Mucosa of stomach (tissue), 1 donor: ENCODE results near the gene RIMS1.

ENCODE experiments used
- H3K27me3 ChIP-seq: one replicate; pipeline ENCODE4 v1.7.0; 2013; ENCODE audit warnings: mild to moderate bottlenecking, low read length; ENCODE audit not compliant: control insufficient read depth, insufficient read depth
- H3K36me3 ChIP-seq: one replicate; pipeline ENCODE4 v1.7.0; 2013; ENCODE audit warnings: low read length; ENCODE audit not compliant: control insufficient read depth, insufficient read depth
- H3K4me1 ChIP-seq: one replicate; pipeline ENCODE4 v1.7.0; 2013; ENCODE audit warnings: mild to moderate bottlenecking, low read length; ENCODE audit not compliant: control insufficient read depth, insufficient read depth
- H3K4me3 ChIP-seq: one replicate; pipeline ENCODE4 v1.7.0; 2013; ENCODE audit warnings: low read length
- H3K9ac ChIP-seq: one replicate; pipeline ENCODE4 v1.7.0; 2013; ENCODE audit warnings: mild to moderate bottlenecking, low read length, moderate library complexity
- H3K9me3 ChIP-seq: one replicate; pipeline ENCODE4 v1.7.0; 2013; ENCODE audit warnings: mild to moderate bottlenecking, low read length, moderate library complexity; ENCODE audit not compliant: control insufficient read depth
- donor health status: Pancreatic carcinoma.

The RIMS1 gene

GRCh38 chr6:72411872-72412708 is 525.7 kb downstream of the RIMS1 start:
- Histone ChIP-seq H3K9ac (no peak overlapping the region), H3K4me3 (no peak overlapping the region), H3K4me1 (no peaks in the 10 kb centered on the region), H3K9me3 (no peaks in the 10 kb centered on the region), H3K36me3 (no peaks in the 10 kb centered on the region), H3K27me3 (no peaks in the 10 kb centered on the region)

- Histone ChIP-seq H3K9me3 (no peaks in the 10 kb centered on the region), H3K27me3 (no peaks in the 10 kb centered on the region), H3K36me3 (no peaks in the 10 kb centered on the region), H3K4me3 (no peak overlapping the region), H3K4me1 (no peaks in the 10 kb centered on the region), H3K9ac (no peak overlapping the region)
These were observed 526.3 kb downstream of the RIMS1 start for GRCh38 chr6:72412709-72413044.

- Histone ChIP-seq H3K9ac (no peak overlapping the region), H3K4me1 (no peaks in the 10 kb centered on the region), H3K9me3 (no peaks in the 10 kb centered on the region), H3K27me3 (no peaks in the 10 kb centered on the region), H3K4me3 (no peak overlapping the region), H3K36me3 (no peaks in the 10 kb centered on the region)
These were observed 527.5 kb downstream of the RIMS1 start for GRCh38 chr6:72413884-72414283.

- Histone ChIP-seq H3K9ac (no peak overlapping the region), H3K36me3 (no peaks in the 10 kb centered on the region), H3K27me3 (no peaks in the 10 kb centered on the region), H3K9me3 (no peaks in the 10 kb centered on the region), H3K4me3 (no peak overlapping the region), H3K4me1 (no peaks in the 10 kb centered on the region)
These were observed 528.3 kb downstream of the RIMS1 start for GRCh38 chr6:72414657-72415056.

GRCh38 chr6:72416744-72417465 is 530.6 kb downstream of the RIMS1 start:
- Histone ChIP-seq H3K36me3 (no peaks in the 10 kb centered on the region), H3K4me1 (no peaks in the 10 kb centered on the region), H3K9me3 (no peaks in the 10 kb centered on the region), H3K9ac (no peak overlapping the region), H3K4me3 (no peak overlapping the region), H3K27me3 (no peaks in the 10 kb centered on the region)

- H3K9me3 ChIP-seq = no peaks in the 10 kb centered on the region
- H3K4me1 ChIP-seq = no peaks in the 10 kb centered on the region
- no peaks in the 10 kb centered on the region for H3K27me3 ChIP-seq
- no peaks in the 10 kb centered on the region for H3K36me3 ChIP-seq
- H3K9ac ChIP-seq = no peak overlapping the region
- no peak overlapping the region for H3K4me3 ChIP-seq
These were observed 531.4 kb downstream of the RIMS1 start for GRCh38 chr6:72417759-72418158.

- no peak overlapping the region for H3K4me3 ChIP-seq
- no peaks in the 10 kb centered on the region for H3K36me3 ChIP-seq
- H3K9me3 ChIP-seq = no peaks in the 10 kb centered on the region
- no peaks in the 10 kb centered on the region for H3K27me3 ChIP-seq
- no peak overlapping the region for H3K9ac ChIP-seq
- H3K4me1 ChIP-seq = no peaks in the 10 kb centered on the region
These were observed 532.1 kb downstream of the RIMS1 start for GRCh38 chr6:72418495-72418894.

GRCh38 chr6:72419966-72420365 is 533.6 kb downstream of the RIMS1 start:
- no peak overlapping the region for H3K9ac ChIP-seq
- H3K4me3 ChIP-seq = no peak overlapping the region
- H3K36me3 ChIP-seq = no peaks in the 10 kb centered on the region
- no peaks in the 10 kb centered on the region for H3K4me1 ChIP-seq
- no peaks in the 10 kb centered on the region for H3K27me3 ChIP-seq
- no peaks in the 10 kb centered on the region for H3K9me3 ChIP-seq

- no peaks in the 10 kb centered on the region for H3K27me3 ChIP-seq
- no peak overlapping the region for H3K4me3 ChIP-seq
- no peaks in the 10 kb centered on the region for H3K4me1 ChIP-seq
- no peaks in the 10 kb centered on the region for H3K9me3 ChIP-seq
- no peaks in the 10 kb centered on the region for H3K36me3 ChIP-seq
- no peak overlapping the region for H3K9ac ChIP-seq
These were observed 534.1 kb downstream of the RIMS1 start for GRCh38 chr6:72420409-72420808.

- no peaks in the 10 kb centered on the region for H3K9me3 ChIP-seq
- H3K27me3 ChIP-seq = no peaks in the 10 kb centered on the region
- no peak overlapping the region for H3K4me3 ChIP-seq
- H3K36me3 ChIP-seq = no peaks in the 10 kb centered on the region
- H3K4me1 ChIP-seq = no peaks in the 10 kb centered on the region
- H3K9ac ChIP-seq = no peak overlapping the region
These were observed 535.0 kb downstream of the RIMS1 start for GRCh38 chr6:72421387-72421786.

GRCh38 chr6:72422171-72422570 is 535.8 kb downstream of the RIMS1 start:
- H3K9ac ChIP-seq = no peak overlapping the region
- H3K4me1 ChIP-seq = no peaks in the 10 kb centered on the region
- no peak overlapping the region for H3K4me3 ChIP-seq
- H3K36me3 ChIP-seq = no peaks in the 10 kb centered on the region
- no peaks in the 10 kb centered on the region for H3K27me3 ChIP-seq
- H3K9me3 ChIP-seq = no peaks in the 10 kb centered on the region

GRCh38 chr6:72424476-72424875 is 538.1 kb downstream of the RIMS1 start:
- Histone ChIP-seq H3K9me3 (no peaks in the 10 kb centered on the region), H3K4me1 (no peaks in the 10 kb centered on the region), H3K4me3 (no peak overlapping the region), H3K36me3 (no peaks in the 10 kb centered on the region), H3K9ac (no peak overlapping the region), H3K27me3 (no peaks in the 10 kb centered on the region)
